HCT116 (cell line): ENCODE results near the gene UBE2R2. TPM values are rescaled to one million over a fixed set of nuclear protein-coding genes. Genes with fewer than 3 reads are reported as not detected.

ENCODE experiments used
- ATAC-seq: fragments of 200-7000 bp; cut with Tn5 transposase; 2 replicates; pipeline ENCODE4 v1.9.1; 2020; ENCODE audit warnings: mild to moderate bottlenecking, moderate library complexity
- BruUV-seq: library from RNA; stranded (reverse); fragments of 400-500 nt; replicated peaks from 2 replicates; lab custom pipeline; 2021; lab: Mats Ljungman, UMichigan
- CTCF ChIA-PET: fragments of 300-600 bp; sonication (Branson Sonifier 250); formaldehyde crosslinking; loops from one replicate; lab custom pipeline; 2021; ENCODE audit warnings: antibody characterized with exemption; lab: Charles Lee
- POLR2A ChIA-PET: fragments of 300-600, 350-600 bp; sonication (Branson Sonifier 250); formaldehyde crosslinking; loops from one replicate; lab custom pipeline; 2021; ENCODE audit warnings: antibody characterized with exemption; lab: Charles Lee
- RAD21 ChIA-PET, 2 experiments: fragments of 300-600 bp; sonication (Branson Sonifier 250); formaldehyde crosslinking; loops; one replicate each; lab custom pipeline; 2023; ENCODE audit warnings: low total read pairs in 2 of 2; ENCODE audit not compliant: uncharacterized antibody in 2 of 2, unreplicated experiment in 2 of 2, low non-redundant PET in 1 of 2; lab: Charles Lee
- DNase-seq: peaks from one replicate; pipeline ENCODE4 v3.0.0-alpha.2; 2010; ENCODE audit warnings: low read depth, low spot score
- H2AFZ ChIP-seq: fragments of 200-600 bp; shearing (Covaris generic), sonication (generic); 2 replicates; pipeline ENCODE4 v1.6.1; 2017; ENCODE audit warnings: low read depth, mixed run types, mixed read lengths, antibody characterized with exemption, low read length; ENCODE audit not compliant: poor library complexity, severe bottlenecking
- H3K27ac ChIP-seq: 2 replicates; pipeline ENCODE4 v1.5.1; 2012; ENCODE audit warnings: low read depth, low read length
- H3K27me3 ChIP-seq: fragments of 200-600 bp; sonication (generic); 2 replicates; pipeline ENCODE4 v1.6.1; 2016; ENCODE audit warnings: mixed run types, low read length, mixed read lengths; ENCODE audit not compliant: insufficient read depth
- H3K36me3 ChIP-seq, 2 experiments: fragments of 200-500 bp in 1 of 2; fragments of 200-600 bp in 1 of 2; sonication (Bioruptor generic) in 1 of 2; sonication (generic) in 1 of 2; 2 replicates each; pipeline versions ENCODE4 v1.5.1 to v1.6.1; 2014 to 2016; ENCODE audit warnings: low read length in 2 of 2, inconsistent platforms in 1 of 2, mixed read lengths in 1 of 2, mixed run types in 1 of 2; ENCODE audit not compliant: insufficient read depth in 2 of 2, control insufficient read depth in 1 of 2
- H3K4me1 ChIP-seq, 2 experiments: fragments of 200-600 bp in 1 of 2; sonication (generic) in 1 of 2; 2 replicates each; pipeline versions ENCODE4 v1.5.1 to v1.6.1; 2012 to 2017; ENCODE audit warnings: low read length in 2 of 2, inconsistent platforms in 1 of 2, mild to moderate bottlenecking in 1 of 2, mixed read lengths in 1 of 2, mixed run types in 1 of 2, moderate library complexity in 1 of 2; ENCODE audit not compliant: insufficient read depth in 2 of 2, control insufficient read depth in 1 of 2
- H3K4me2 ChIP-seq: fragments of 200-600 bp; sonication (generic); 2 replicates; pipeline ENCODE4 v1.6.1; 2017; ENCODE audit warnings: mixed run types, low read length, mixed read lengths
- H3K4me3 ChIP-seq, 2 experiments: fragments of 200-600 bp in 1 of 2; sonication (generic) in 1 of 2; replicated peaks in 1 of 2; 2 replicates each; pipeline ENCODE4 v1.5.1; 2011 to 2016; ENCODE audit warnings: low read length in 2 of 2, control low read depth in 1 of 2, low read depth in 1 of 2, mild to moderate bottlenecking in 1 of 2, mixed read lengths in 1 of 2, mixed run types in 1 of 2
- H3K79me2 ChIP-seq: fragments of 200-600 bp; sonication (generic); 2 replicates; pipeline ENCODE4 v1.6.1; 2017; ENCODE audit warnings: mild to moderate bottlenecking, mixed run types, low read length, moderate library complexity, mixed read lengths; ENCODE audit not compliant: insufficient read depth
- H3K9ac ChIP-seq: fragments of 200-600 bp; sonication (generic); 2 replicates; pipeline ENCODE4 v1.6.1; 2016; ENCODE audit warnings: low read length, mixed read lengths
- H3K9me2 ChIP-seq: fragments of 200-600 bp; sonication (generic), shearing (Covaris generic); 2 replicates; pipeline ENCODE4 v1.6.1; 2017; ENCODE audit warnings: mixed run types, mild to moderate bottlenecking, moderate library complexity; ENCODE audit not compliant: insufficient read depth
- H3K9me3 ChIP-seq, 2 experiments: fragments of 200-500 bp in 1 of 2; fragments of 200-600 bp in 1 of 2; sonication (Bioruptor generic) in 1 of 2; sonication (generic) in 1 of 2; 2 replicates each; pipeline ENCODE4 v1.6.1; 2014 to 2017; ENCODE audit warnings: low read length in 2 of 2, mixed read lengths in 2 of 2, inconsistent platforms in 1 of 2, low read depth in 1 of 2, mild to moderate bottlenecking in 1 of 2, mixed run types in 1 of 2, moderate library complexity in 1 of 2; ENCODE audit not compliant: control insufficient read depth in 1 of 2, insufficient read depth in 1 of 2
- H4K20me1 ChIP-seq: fragments of 200-600 bp; sonication (generic), shearing (Covaris generic); 2 replicates; pipeline ENCODE4 v1.6.1; 2017; ENCODE audit warnings: mixed run types, mild to moderate bottlenecking, moderate library complexity; ENCODE audit not compliant: insufficient read depth
- EZH2phosphoT487 ChIP-seq: fragments of 200-600 bp; IDR thresholded peaks from 2 replicates; pipeline ENCODE4 v1.6.1; 2018; ENCODE audit warnings: antibody characterized with exemption, borderline replicate concordance
- FOSL1 ChIP-seq: IDR thresholded peaks from 2 replicates; pipeline ENCODE4 v1.6.1; 2012; ENCODE audit warnings: low read depth
- JUND ChIP-seq: IDR thresholded peaks from 2 replicates; pipeline ENCODE4 v1.6.1; 2012
- POLR2A ChIP-seq: IDR thresholded peaks from 2 replicates; pipeline ENCODE4 v1.7.0; 2011; ENCODE audit warnings: borderline replicate concordance; ENCODE audit not compliant: insufficient read depth, insufficient read length; ENCODE audit errors: extremely low read depth
- POLR2AphosphoS5 ChIP-seq: IDR thresholded peaks from 2 replicates; pipeline ENCODE4 v1.6.1; 2011; ENCODE audit warnings: mild to moderate bottlenecking, low read depth, low read length, moderate library complexity
- REST ChIP-seq: IDR thresholded peaks from 2 replicates; pipeline ENCODE4 v1.6.1; 2012; ENCODE audit warnings: low read depth
- TCF7L2 ChIP-seq: IDR thresholded peaks from 2 replicates; pipeline ENCODE4 v1.7.0; 2011; ENCODE audit warnings: borderline replicate concordance, inconsistent platforms; ENCODE audit not compliant: insufficient read depth, insufficient read length; ENCODE audit errors: extremely low read depth
- YY1 ChIP-seq: IDR thresholded peaks from 2 replicates; pipeline ENCODE4 v1.6.1; 2011; ENCODE audit warnings: low read length, low read depth, moderate library complexity, mild to moderate bottlenecking; ENCODE audit not compliant: insufficient replicate concordance; ENCODE audit errors: extremely low read depth
- ZNF274 ChIP-seq: fragments of 200-500 bp; sonication (Bioruptor generic); IDR thresholded peaks from 2 replicates; pipeline ENCODE4 v1.6.1; 2014; ENCODE audit warnings: mild to moderate bottlenecking, low read depth, low read length, inconsistent platforms
- intact Hi-C: fragments of 100-400 bp; cut with micrococcal nuclease; formaldehyde crosslinking; loops from 2 replicates; pipeline ENCODE4 v1.10.0; 2022
- total RNA-seq: library from RNA; stranded (reverse); gene quantifications from one replicate; pipeline ENCODE4 v1.2.1, GENCODE V29; 2021; ENCODE audit not compliant: unreplicated experiment
- TF ChIP-seq, protein P1 (sequence below): IDR thresholded peaks from 2 replicates; pipeline ENCODE4 v1.6.1; 2012
- TF ChIP-seq, protein P2 (sequence below): IDR thresholded peaks from 2 replicates; pipeline ENCODE4 v1.6.1; 2011; ENCODE audit warnings: mild to moderate bottlenecking, low read length, moderate library complexity; ENCODE audit not compliant: insufficient replicate concordance; ENCODE audit errors: extremely low read depth

The UBE2R2 gene
- total RNA-seq, 1 experiment from 2014 or later: 47.0 TPM

- TF ChIP-seq TCF7L2 (no peak), POLR2A (no peak), EZH2phosphoT487 (no peak), ZNF274 (no peak), FOSL1 (no peak), POLR2AphosphoS5 (no peak), REST (no peak), YY1 (no peak), JUND (no peak)
- TF ChIP-seq, protein P1, sequence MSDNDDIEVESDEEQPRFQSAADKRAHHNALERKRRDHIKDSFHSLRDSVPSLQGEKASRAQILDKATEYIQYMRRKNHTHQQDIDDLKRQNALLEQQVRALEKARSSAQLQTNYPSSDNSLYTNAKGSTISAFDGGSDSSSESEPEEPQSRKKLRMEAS: no peak
- TF ChIP-seq, protein P2, sequence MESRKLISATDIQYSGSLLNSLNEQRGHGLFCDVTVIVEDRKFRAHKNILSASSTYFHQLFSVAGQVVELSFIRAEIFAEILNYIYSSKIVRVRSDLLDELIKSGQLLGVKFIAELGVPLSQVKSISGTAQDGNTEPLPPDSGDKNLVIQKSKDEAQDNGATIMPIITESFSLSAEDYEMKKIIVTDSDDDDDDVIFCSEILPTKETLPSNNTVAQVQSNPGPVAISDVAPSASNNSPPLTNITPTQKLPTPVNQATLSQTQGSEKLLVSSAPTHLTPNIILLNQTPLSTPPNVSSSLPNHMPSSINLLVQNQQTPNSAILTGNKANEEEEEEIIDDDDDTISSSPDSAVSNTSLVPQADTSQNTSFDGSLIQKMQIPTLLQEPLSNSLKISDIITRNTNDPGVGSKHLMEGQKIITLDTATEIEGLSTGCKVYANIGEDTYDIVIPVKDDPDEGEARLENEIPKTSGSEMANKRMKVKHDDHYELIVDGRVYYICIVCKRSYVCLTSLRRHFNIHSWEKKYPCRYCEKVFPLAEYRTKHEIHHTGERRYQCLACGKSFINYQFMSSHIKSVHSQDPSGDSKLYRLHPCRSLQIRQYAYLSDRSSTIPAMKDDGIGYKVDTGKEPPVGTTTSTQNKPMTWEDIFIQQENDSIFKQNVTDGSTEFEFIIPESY: no peak
- intact Hi-C loops: no loop called here
- Histone ChIP-seq H3K9me2 (no peaks in the 10 kb centered on the region), H4K20me1 (no peaks in the 10 kb centered on the region), H3K36me3 (peaks cover 33 to 48% of the 10 kb centered on the region in 2 experiments), H3K4me2 (no peak overlapping the region), H2AFZ (no peak overlapping the region), H3K9ac (no peak overlapping the region), H3K9me3 (no peaks in the 10 kb centered on the region), H3K4me3 (no peak overlapping the region), H3K79me2 (peaks cover 35% of the 10 kb centered on the region), H3K27ac (0 out of 2 replicates have a peak overlapping the region, but pooled peaks have one; percentile 5), H3K4me1 (peaks cover 0 to 15% of the 10 kb centered on the region in 2 experiments; a peak in 3 of 4 replicates), H3K27me3 (no peaks in the 10 kb centered on the region)
- DNase-seq (no peak), ATAC-seq (peak; percentile 39)
- POLR2A ChIA-PET: no interaction called here
- CTCF ChIA-PET: no interaction called here
- RAD21 ChIA-PET: no interaction called here
- BruUV-seq: no TSS peak
These were observed 123.2 kb downstream of the UBE2R2 start for GRCh38 chr9:33939924-33940874.
